SK-N-SH (cell line): ENCODE data around the gene PDE8A. TPM values are rescaled to one million over a fixed set of nuclear protein-coding genes. Genes with fewer than 3 reads are reported as not detected.

ENCODE experiments used
- CTCF ChIA-PET: fragments of 300-600, 350-600 bp; formaldehyde crosslinking; extraction: SDS; loops from one replicate; lab custom pipeline; 2021; lab: Yijun Ruan, JAX
- POLR2A ChIA-PET: fragments of 350-600 bp; sonication (Branson Sonifier 250); formaldehyde crosslinking; extraction: SDS; loops from one replicate; lab custom pipeline; 2020; ENCODE audit warnings: antibody characterized with exemption, inconsistent platforms; lab: Yijun Ruan, JAX
- DNase-seq: peaks from one replicate; pipeline ENCODE4 v3.0.0; 2012
- H2AFZ ChIP-seq: fragments of 200-600 bp; sonication (generic); 2 replicates; pipeline ENCODE4 v1.8.1; 2016; ENCODE audit warnings: antibody characterized with exemption, mild to moderate bottlenecking, low read depth
- H3F3A ChIP-seq: fragments of 200-600 bp; sonication (generic); replicated peaks from 2 replicates; pipeline ENCODE3; 2016; ENCODE audit warnings: antibody characterized with exemption, mild to moderate bottlenecking; ENCODE audit not compliant: insufficient read depth
- H3K27ac ChIP-seq, 2 experiments: fragments of 200-500 bp in 1 of 2; fragments of 200-600 bp in 1 of 2; sonication (Bioruptor generic) in 1 of 2; sonication (generic), shearing (Covaris generic) in 1 of 2; 2 replicates each; pipeline versions ENCODE4 v1.5.1 to v1.6.1; 2014 to 2016; ENCODE audit warnings: low read depth in 2 of 2, inconsistent platforms in 1 of 2, low read length in 1 of 2, mild to moderate bottlenecking in 1 of 2, mixed read lengths in 1 of 2
- H3K27me3 ChIP-seq: fragments of 200-600 bp; sonication (generic), shearing (Covaris generic); 2 replicates; pipeline ENCODE4 v1.6.1; 2016; ENCODE audit warnings: mixed run types; ENCODE audit not compliant: insufficient read depth
- H3K36me3 ChIP-seq, 2 experiments: fragments of 200-500 bp in 1 of 2; fragments of 200-600 bp in 1 of 2; sonication (Bioruptor generic) in 1 of 2; sonication (generic) in 1 of 2; replicated peaks in 1 of 2; 2 replicates each; pipeline versions ENCODE3 to v1.5.1; 2014 to 2016; ENCODE audit warnings: low read length in 1 of 2, mild to moderate bottlenecking in 1 of 2; ENCODE audit not compliant: insufficient read depth in 2 of 2, control insufficient read depth in 1 of 2
- H3K4me1 ChIP-seq, 2 experiments: fragments of 200-500 bp in 1 of 2; fragments of 200-600 bp in 1 of 2; sonication (Bioruptor generic) in 1 of 2; sonication (generic), shearing (Covaris generic) in 1 of 2; 2 replicates each; pipeline versions ENCODE4 v1.5.1 to v1.6.1; 2014 to 2016; ENCODE audit warnings: low read depth in 1 of 2, low read length in 1 of 2, mixed run types in 1 of 2; ENCODE audit not compliant: insufficient read depth in 2 of 2, control insufficient read depth in 1 of 2
- H3K4me2 ChIP-seq: fragments of 200-600 bp; sonication (generic), shearing (Covaris generic); 2 replicates; pipeline ENCODE4 v1.6.1; 2017; ENCODE audit warnings: mixed run types
- H3K4me3 ChIP-seq, 2 experiments: fragments of 200-500 bp in 1 of 2; fragments of 200-600 bp in 1 of 2; sonication (Bioruptor generic) in 1 of 2; sonication (generic), shearing (Covaris generic) in 1 of 2; 2 replicates each; pipeline versions ENCODE4 v1.5.1 to v1.8.1; 2014 to 2016; ENCODE audit warnings: low read depth in 2 of 2, inconsistent platforms in 1 of 2, low read length in 1 of 2, mild to moderate bottlenecking in 1 of 2, mixed read lengths in 1 of 2, moderate library complexity in 1 of 2
- H3K79me2 ChIP-seq: fragments of 200-600 bp; sonication (generic); 2 replicates; pipeline ENCODE4 v1.8.1; 2017; ENCODE audit warnings: mild to moderate bottlenecking; ENCODE audit not compliant: insufficient read depth
- H3K9ac ChIP-seq: fragments of 200-600 bp; sonication (generic); 2 replicates; pipeline ENCODE4 v1.6.1; 2017; ENCODE audit warnings: mixed run types
- H3K9me2 ChIP-seq: fragments of 200-600 bp; sonication (generic); 2 replicates; pipeline ENCODE4 v1.6.1; 2017; ENCODE audit warnings: mixed run types
- H3K9me3 ChIP-seq: fragments of 200-600 bp; sonication (generic); 2 replicates; pipeline ENCODE4 v1.6.1; 2017; ENCODE audit warnings: mixed run types, mild to moderate bottlenecking, moderate library complexity
- H4K20me1 ChIP-seq: fragments of 200-600 bp; sonication (generic); 2 replicates; pipeline ENCODE4 v1.6.1; 2017; ENCODE audit warnings: mild to moderate bottlenecking, mixed run types; ENCODE audit not compliant: insufficient read depth
- ELF1 ChIP-seq: IDR thresholded peaks from 2 replicates; pipeline ENCODE4 v1.4.0; 2012
- EP300 ChIP-seq, 2 experiments: IDR thresholded peaks; 2 replicates each; pipeline versions ENCODE4 v1.4.0 to v1.6.1; 2012; ENCODE audit warnings: borderline replicate concordance in 1 of 2, low read depth in 1 of 2, low read length in 1 of 2
- EZH2phosphoT487 ChIP-seq: fragments of 200-600 bp; sonication (generic); IDR thresholded peaks from 2 replicates; pipeline ENCODE4 v1.6.1; 2017; ENCODE audit warnings: low read depth, mixed run types, mild to moderate bottlenecking, antibody characterized with exemption, moderate library complexity, borderline replicate concordance
- FOXM1 ChIP-seq: IDR thresholded peaks from 2 replicates; pipeline ENCODE4 v1.4.0; 2012; ENCODE audit warnings: low read depth, mild to moderate bottlenecking
- GABPA ChIP-seq: IDR thresholded peaks from 2 replicates; pipeline ENCODE4 v1.4.0; 2012; ENCODE audit warnings: low read depth, mild to moderate bottlenecking
- MXI1 ChIP-seq: IDR thresholded peaks from 2 replicates; pipeline ENCODE4 v1.6.1; 2012; ENCODE audit warnings: mild to moderate bottlenecking, low read depth, low read length, improper control_type of control experiment
- NRF1 ChIP-seq: IDR thresholded peaks from 2 replicates; pipeline ENCODE4 v1.6.1; 2012; ENCODE audit warnings: low read depth, mild to moderate bottlenecking, low read length
- POLR2AphosphoS5 ChIP-seq: IDR thresholded peaks from 2 replicates; pipeline ENCODE4 v1.6.1; 2012; ENCODE audit warnings: low read depth, low read length
- RAD21 ChIP-seq: IDR thresholded peaks from 2 replicates; pipeline ENCODE4 v1.6.1; 2012; ENCODE audit warnings: mild to moderate bottlenecking, low read length
- RFX5 ChIP-seq: IDR thresholded peaks from 2 replicates; pipeline ENCODE4 v1.6.1; 2012; ENCODE audit warnings: mild to moderate bottlenecking, improper control_type of control experiment, low read length
- RXRA ChIP-seq: IDR thresholded peaks from 2 replicates; pipeline ENCODE4 v1.4.0; 2012; ENCODE audit warnings: low read depth, mild to moderate bottlenecking, borderline replicate concordance
- SIN3A ChIP-seq: IDR thresholded peaks from 2 replicates; pipeline ENCODE4 v1.6.1; 2012; ENCODE audit warnings: low read depth, mild to moderate bottlenecking, low read length, moderate library complexity, borderline replicate concordance
- TAF1 ChIP-seq: IDR thresholded peaks from 2 replicates; pipeline ENCODE4 v1.6.1; 2012; ENCODE audit warnings: low read depth, mild to moderate bottlenecking, low read length, moderate library complexity, borderline replicate concordance
- WGBS: methylation state at CpG from one replicate; pipeline ENCODE4 v1.1.6; 2017; ENCODE audit warnings: low lambda C conversion rate; 5-methylcytosine and 5-hydroxymethylcytosine counted together
- polyA plus RNA-seq, 3 experiments: library from polyadenylated mRNA; depleted of rRNA; stranded (reverse); fragments of >200 nt; gene quantifications; 2 replicates each; pipeline ENCODE4 v1.2.3, GENCODE V29; 2012
- TF ChIP-seq, protein P1 (sequence below): IDR thresholded peaks from 2 replicates; pipeline ENCODE4; 2012
- TF ChIP-seq, protein P2 (sequence below): fragments of 150-350 bp; IDR thresholded peaks from 2 replicates; pipeline ENCODE4 v1.6.1; 2017; ENCODE audit warnings: antibody characterized with exemption, low read length, low read depth, borderline replicate concordance
- TF ChIP-seq, protein P3 (sequence below): IDR thresholded peaks from 2 replicates; pipeline ENCODE4 v1.4.0; 2012; ENCODE audit warnings: low read depth
- TF ChIP-seq, protein P4 (sequence below): IDR thresholded peaks from 2 replicates; pipeline ENCODE4 v1.4.0; 2012; ENCODE audit warnings: low read depth, borderline replicate concordance
- TF ChIP-seq, protein P5 (sequence below): IDR thresholded peaks from 2 replicates; pipeline ENCODE4 v1.4.0; 2012; ENCODE audit warnings: low read depth, borderline replicate concordance

Gene PDE8A
- polyA plus RNA-seq, 1 of the 3 experiments (the other 2 are of a cell fraction) = 13.4 TPM

DNA sequence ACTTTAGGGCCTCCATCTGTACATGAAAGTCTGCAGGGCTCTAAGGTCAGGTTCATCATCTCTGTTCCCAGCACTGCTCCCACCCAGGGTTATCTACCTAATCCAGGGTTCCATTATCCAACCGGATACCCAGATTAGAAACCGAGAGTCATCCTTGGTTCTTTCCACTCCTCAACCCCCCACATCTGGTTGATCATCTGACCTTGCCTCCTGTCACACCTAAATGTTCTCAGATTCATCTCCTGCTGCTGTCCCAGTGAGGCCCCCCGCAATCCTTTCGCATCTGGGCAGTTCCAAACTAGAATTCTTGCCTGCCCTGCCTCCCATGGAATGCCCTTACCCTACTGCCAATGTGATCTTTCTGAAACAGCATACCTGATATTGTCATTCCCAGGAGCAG is 136.5 kb downstream of the PDE8A start:
- no peak overlapping the region for H3K4me3 ChIP-seq
- no peaks in the 10 kb centered on the region for H4K20me1 ChIP-seq
- H3K27ac ChIP-seq = no peak overlapping the region
- no peaks in the 10 kb centered on the region for H3F3A ChIP-seq
- H3K4me1 ChIP-seq = no peaks in the 10 kb centered on the region
- no peak overlapping the region for H3K9ac ChIP-seq
- no peaks in the 10 kb centered on the region for H3K27me3 ChIP-seq
- WGBS = 95% methylated on average over 4 of the region's 4 CpGs
- ChIA-PET POLR2A (no interaction called here), CTCF (no interaction called here)
- no peak for DNase-seq
- no peak overlapping the region for H2AFZ ChIP-seq
- TF ChIP-seq RFX5 (no peak), ELF1 (no peak), EP300 (IDR thresholded peaks at IDR 0.05; ENCODE audit: borderline replicate concordance in 1 of 2, low read depth in 1 of 2, low read length in 1 of 2) (no peak), RXRA (no peak), RAD21 (no peak), TAF1 (no peak), NRF1 (no peak), GABPA (no peak), MXI1 (no peak), FOXM1 (no peak), POLR2AphosphoS5 (no peak), EZH2phosphoT487 (no peak), SIN3A (no peak)
- TF ChIP-seq, protein P1, sequence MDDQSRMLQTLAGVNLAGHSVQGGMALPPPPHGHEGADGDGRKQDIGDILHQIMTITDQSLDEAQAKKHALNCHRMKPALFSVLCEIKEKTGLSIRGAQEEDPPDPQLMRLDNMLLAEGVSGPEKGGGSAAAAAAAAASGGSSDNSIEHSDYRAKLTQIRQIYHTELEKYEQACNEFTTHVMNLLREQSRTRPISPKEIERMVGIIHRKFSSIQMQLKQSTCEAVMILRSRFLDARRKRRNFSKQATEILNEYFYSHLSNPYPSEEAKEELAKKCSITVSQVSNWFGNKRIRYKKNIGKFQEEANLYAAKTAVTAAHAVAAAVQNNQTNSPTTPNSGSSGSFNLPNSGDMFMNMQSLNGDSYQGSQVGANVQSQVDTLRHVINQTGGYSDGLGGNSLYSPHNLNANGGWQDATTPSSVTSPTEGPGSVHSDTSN = no peak
- TF ChIP-seq, protein P2, sequence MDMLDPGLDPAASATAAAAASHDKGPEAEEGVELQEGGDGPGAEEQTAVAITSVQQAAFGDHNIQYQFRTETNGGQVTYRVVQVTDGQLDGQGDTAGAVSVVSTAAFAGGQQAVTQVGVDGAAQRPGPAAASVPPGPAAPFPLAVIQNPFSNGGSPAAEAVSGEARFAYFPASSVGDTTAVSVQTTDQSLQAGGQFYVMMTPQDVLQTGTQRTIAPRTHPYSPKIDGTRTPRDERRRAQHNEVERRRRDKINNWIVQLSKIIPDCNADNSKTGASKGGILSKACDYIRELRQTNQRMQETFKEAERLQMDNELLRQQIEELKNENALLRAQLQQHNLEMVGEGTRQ = no peak
- TF ChIP-seq, protein P3, sequence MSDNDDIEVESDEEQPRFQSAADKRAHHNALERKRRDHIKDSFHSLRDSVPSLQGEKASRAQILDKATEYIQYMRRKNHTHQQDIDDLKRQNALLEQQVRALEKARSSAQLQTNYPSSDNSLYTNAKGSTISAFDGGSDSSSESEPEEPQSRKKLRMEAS = no peak
- TF ChIP-seq, protein P4, sequence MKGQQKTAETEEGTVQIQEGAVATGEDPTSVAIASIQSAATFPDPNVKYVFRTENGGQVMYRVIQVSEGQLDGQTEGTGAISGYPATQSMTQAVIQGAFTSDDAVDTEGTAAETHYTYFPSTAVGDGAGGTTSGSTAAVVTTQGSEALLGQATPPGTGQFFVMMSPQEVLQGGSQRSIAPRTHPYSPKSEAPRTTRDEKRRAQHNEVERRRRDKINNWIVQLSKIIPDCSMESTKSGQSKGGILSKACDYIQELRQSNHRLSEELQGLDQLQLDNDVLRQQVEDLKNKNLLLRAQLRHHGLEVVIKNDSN = no peak
- TF ChIP-seq, protein P5, sequence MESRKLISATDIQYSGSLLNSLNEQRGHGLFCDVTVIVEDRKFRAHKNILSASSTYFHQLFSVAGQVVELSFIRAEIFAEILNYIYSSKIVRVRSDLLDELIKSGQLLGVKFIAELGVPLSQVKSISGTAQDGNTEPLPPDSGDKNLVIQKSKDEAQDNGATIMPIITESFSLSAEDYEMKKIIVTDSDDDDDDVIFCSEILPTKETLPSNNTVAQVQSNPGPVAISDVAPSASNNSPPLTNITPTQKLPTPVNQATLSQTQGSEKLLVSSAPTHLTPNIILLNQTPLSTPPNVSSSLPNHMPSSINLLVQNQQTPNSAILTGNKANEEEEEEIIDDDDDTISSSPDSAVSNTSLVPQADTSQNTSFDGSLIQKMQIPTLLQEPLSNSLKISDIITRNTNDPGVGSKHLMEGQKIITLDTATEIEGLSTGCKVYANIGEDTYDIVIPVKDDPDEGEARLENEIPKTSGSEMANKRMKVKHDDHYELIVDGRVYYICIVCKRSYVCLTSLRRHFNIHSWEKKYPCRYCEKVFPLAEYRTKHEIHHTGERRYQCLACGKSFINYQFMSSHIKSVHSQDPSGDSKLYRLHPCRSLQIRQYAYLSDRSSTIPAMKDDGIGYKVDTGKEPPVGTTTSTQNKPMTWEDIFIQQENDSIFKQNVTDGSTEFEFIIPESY = no peak
- H3K9me3 ChIP-seq = no peaks in the 10 kb centered on the region
- H3K4me2 ChIP-seq = no peak overlapping the region
- H3K36me3 ChIP-seq = peaks cover 17 to 42% of the 10 kb centered on the region in 2 experiments
- no peaks in the 10 kb centered on the region for H3K9me2 ChIP-seq
- no peaks in the 10 kb centered on the region for H3K79me2 ChIP-seq
